K562 (cell line): ENCODE results near the gene ACBD5. TPM values are rescaled to one million over a fixed set of nuclear protein-coding genes. Genes with fewer than 3 reads are reported as not detected.
A peak's percentile ranks its signal among the peaks of the same experiment; 100 is the strongest.

Experiments used
- CEBPB ChIP-seq: fragments of 450-650 bp; IDR thresholded peaks from 2 replicates; pipeline ENCODE4 v1.6.1; 2016; ENCODE audit warnings: missing genetic modification characterization, missing compliant biosample characterization
- CREB1 ChIP-seq, 2 experiments: sonication (generic) in 1 of 2; formaldehyde crosslinking in 1 of 2; IDR thresholded peaks; 2 replicates each; pipeline versions ENCODE4 v1.6.1 to v1.8.0; 2012 to 2022; ENCODE audit warnings: inconsistent platforms in 1 of 2, mild to moderate bottlenecking in 1 of 2, missing genetic modification reagents in 1 of 2, moderate library complexity in 1 of 2
- EWSR1 ChIP-seq: fragments of 450-650 bp; IDR thresholded peaks from 2 replicates; pipeline ENCODE4 v1.6.1; 2018; ENCODE audit warnings: borderline replicate concordance, mild to moderate bottlenecking, low read depth, moderate library complexity; ENCODE audit not compliant: partially characterized antibody
- EZH2 ChIP-seq: IDR thresholded peaks from 2 replicates; pipeline ENCODE4 v1.6.1; 2012; ENCODE audit warnings: low read depth, mild to moderate bottlenecking, inconsistent platforms, low read length, borderline replicate concordance
- NFIX ChIP-seq: fragments of 250-450 bp; sonication (Bioruptor Pico); IDR thresholded peaks from 2 replicates; pipeline ENCODE4 v1.4.0; 2020; ENCODE audit warnings: low read depth, mild to moderate bottlenecking, moderate library complexity
- NR4A1 ChIP-seq, 2 experiments: fragments of 250-450 bp in 1 of 2; fragments of 450-650 bp in 1 of 2; sonication (Bioruptor Pico) in 1 of 2; IDR thresholded peaks; 2 replicates each; pipeline versions ENCODE4 v1.4.0 to v1.6.1; 2016 to 2020; ENCODE audit warnings: mild to moderate bottlenecking in 2 of 2, missing compliant biosample characterization in 1 of 2, missing genetic modification characterization in 1 of 2, moderate library complexity in 1 of 2
- POLR2B ChIP-seq: fragments of 450-650 bp; IDR thresholded peaks from 2 replicates; pipeline ENCODE4 v1.6.1; 2018; ENCODE audit warnings: low read depth; ENCODE audit not compliant: partially characterized antibody
- TRIM24 ChIP-seq, 2 experiments: fragments of 450-650 bp; IDR thresholded peaks; 2 replicates each; pipeline ENCODE4 v1.6.1; 2016
- ZNF707 ChIP-seq: fragments of 250-450 bp; sonication (Bioruptor Pico); conservative IDR thresholded peaks from 2 replicates; pipeline ENCODE4 v1.8.0; 2022; ENCODE audit warnings: inconsistent platforms, mild to moderate bottlenecking, moderate library complexity
- polyA plus RNA-seq, 8 experiments: library from polyadenylated mRNA; depleted of rRNA in 4 of 8; stranded (reverse) in 5 of 8; unstranded in 3 of 8; fragments of >200 nt; fragmentation: Nextera tagmentation in 2 of 8; fragmentation: Illumina TruSeq in 1 of 8; extraction: Ambion mirVana in 2 of 8; extraction: Trizol in 1 of 8; gene quantifications; 2 replicates each; pipeline versions ENCODE4 v1.2.1 to v1.2.3, GENCODE V29; 2011 to 2014; ENCODE audit warnings: inconsistent platforms in 1 of 8, missing spikeins in 1 of 8
- total RNA-seq, 7 experiments: library from RNA; depleted of rRNA in 6 of 7; stranded (reverse); fragments of >200 nt in 6 of 7; fragmentation: Illumina TruSeq in 2 of 7; extraction: Trizol in 2 of 7; gene quantifications; 2 replicates each; pipeline versions ENCODE4 v1.2.1 to v1.2.3, GENCODE V29; 2011 to 2021; ENCODE audit warnings: low replicate concordance in 1 of 7
- TF ChIP-seq, protein P1 (sequence below): fragments of 250-450 bp; sonication (Bioruptor Pico); IDR thresholded peaks from 2 replicates; pipeline ENCODE4 v1.4.0; 2020; ENCODE audit warnings: mild to moderate bottlenecking, moderate library complexity, borderline replicate concordance
- TF ChIP-seq, protein P2 (sequence below): fragments of 450-650 bp; IDR thresholded peaks from 2 replicates; pipeline ENCODE4 v1.6.1; 2016; ENCODE audit warnings: antibody characterized with exemption
- TF ChIP-seq, protein P3 (sequence below): fragments of 450-650 bp; formaldehyde crosslinking; IDR thresholded peaks from 2 replicates; pipeline ENCODE4 v1.4.0; 2020; ENCODE audit warnings: mild to moderate bottlenecking, mixed read lengths
- TF ChIP-seq, protein P4 (sequence below): fragments of 450-650 bp; formaldehyde crosslinking; IDR thresholded peaks from 2 replicates; pipeline ENCODE4 v1.4.0; 2022; ENCODE audit warnings: missing genetic modification characterization
- TF ChIP-seq, protein P5 (sequence below): fragments of 200-800 bp; sonication (Bioruptor generic); IDR thresholded peaks from 2 replicates; pipeline ENCODE4 v1.6.1; 2017; ENCODE audit warnings: missing genetic modification characterization, missing compliant biosample characterization
- TF ChIP-seq, protein P6 (sequence below): fragments of 250-450 bp; sonication (Bioruptor Pico); IDR thresholded peaks from 2 replicates; pipeline ENCODE4 v1.8.0; 2021; ENCODE audit warnings: moderate library complexity, mild to moderate bottlenecking, inconsistent platforms

The ACBD5 gene
- total and polyA plus RNA-seq, 9 of the 15 experiments (the other 6 are each of a cell fraction or from before 2014, with no cell fraction given) = 1.5 to 10.3 (median 7.8) TPM

DNA sequence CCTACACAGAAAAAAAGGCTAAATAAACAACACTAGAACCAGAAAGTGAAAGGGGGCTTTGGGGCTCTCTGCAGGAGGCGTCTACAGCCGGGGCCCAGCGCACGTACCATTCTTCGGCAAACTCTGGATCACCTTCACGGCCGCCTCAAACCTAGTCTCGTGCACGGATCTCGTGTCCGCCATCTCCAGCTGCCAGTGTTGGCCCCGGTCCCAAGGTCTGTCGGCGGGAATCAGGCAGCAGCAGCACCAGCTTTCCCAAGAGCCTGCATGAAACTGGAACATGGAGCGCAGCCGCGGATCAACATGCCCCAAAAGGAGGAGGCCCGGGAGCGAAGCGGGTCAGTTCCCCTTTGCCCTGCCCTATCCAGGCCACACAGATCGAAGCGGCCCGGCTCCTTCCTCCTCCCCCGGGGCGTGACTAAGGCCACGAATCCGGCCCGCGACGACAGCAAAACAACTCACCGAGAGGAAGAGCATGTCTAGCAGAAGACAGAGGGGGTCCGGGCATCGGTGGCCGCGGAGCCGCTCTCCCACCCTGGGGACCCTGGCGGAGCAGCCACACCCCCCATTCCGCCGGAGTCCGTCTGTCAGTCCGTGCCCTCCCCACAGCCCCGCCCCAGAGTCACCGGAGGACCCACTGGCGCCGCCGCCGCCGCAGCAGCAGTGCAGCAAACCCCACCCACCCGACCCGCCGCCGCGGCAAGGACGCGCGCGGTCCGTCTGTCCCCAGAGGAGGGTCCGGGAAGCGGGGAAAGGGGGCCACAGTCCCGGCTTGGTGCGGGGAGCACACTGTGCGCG, at the start of gene ACBD5 (continued):
- TF ChIP-seq, protein P1, sequence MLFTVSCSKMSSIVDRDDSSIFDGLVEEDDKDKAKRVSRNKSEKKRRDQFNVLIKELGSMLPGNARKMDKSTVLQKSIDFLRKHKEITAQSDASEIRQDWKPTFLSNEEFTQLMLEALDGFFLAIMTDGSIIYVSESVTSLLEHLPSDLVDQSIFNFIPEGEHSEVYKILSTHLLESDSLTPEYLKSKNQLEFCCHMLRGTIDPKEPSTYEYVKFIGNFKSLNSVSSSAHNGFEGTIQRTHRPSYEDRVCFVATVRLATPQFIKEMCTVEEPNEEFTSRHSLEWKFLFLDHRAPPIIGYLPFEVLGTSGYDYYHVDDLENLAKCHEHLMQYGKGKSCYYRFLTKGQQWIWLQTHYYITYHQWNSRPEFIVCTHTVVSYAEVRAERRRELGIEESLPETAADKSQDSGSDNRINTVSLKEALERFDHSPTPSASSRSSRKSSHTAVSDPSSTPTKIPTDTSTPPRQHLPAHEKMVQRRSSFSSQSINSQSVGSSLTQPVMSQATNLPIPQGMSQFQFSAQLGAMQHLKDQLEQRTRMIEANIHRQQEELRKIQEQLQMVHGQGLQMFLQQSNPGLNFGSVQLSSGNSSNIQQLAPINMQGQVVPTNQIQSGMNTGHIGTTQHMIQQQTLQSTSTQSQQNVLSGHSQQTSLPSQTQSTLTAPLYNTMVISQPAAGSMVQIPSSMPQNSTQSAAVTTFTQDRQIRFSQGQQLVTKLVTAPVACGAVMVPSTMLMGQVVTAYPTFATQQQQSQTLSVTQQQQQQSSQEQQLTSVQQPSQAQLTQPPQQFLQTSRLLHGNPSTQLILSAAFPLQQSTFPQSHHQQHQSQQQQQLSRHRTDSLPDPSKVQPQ = no peak
- TF ChIP-seq, protein P2, sequence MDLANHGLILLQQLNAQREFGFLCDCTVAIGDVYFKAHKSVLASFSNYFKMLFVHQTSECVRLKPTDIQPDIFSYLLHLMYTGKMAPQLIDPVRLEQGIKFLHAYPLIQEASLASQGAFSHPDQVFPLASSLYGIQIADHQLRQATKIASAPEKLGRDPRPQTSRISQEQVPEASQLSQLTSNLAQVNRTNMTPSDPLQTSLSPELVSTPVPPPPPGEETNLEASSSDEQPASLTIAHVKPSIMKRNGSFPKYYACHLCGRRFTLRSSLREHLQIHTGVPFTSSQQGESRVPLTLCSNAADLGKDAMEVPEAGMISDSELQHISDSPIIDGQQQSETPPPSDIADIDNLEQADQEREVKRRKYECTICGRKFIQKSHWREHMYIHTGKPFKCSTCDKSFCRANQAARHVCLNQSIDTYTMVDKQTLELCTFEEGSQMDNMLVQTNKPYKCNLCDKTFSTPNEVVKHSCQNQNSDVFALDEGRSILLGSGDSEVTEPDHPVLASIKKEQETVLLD = no peak
- TF ChIP-seq, protein P3, sequence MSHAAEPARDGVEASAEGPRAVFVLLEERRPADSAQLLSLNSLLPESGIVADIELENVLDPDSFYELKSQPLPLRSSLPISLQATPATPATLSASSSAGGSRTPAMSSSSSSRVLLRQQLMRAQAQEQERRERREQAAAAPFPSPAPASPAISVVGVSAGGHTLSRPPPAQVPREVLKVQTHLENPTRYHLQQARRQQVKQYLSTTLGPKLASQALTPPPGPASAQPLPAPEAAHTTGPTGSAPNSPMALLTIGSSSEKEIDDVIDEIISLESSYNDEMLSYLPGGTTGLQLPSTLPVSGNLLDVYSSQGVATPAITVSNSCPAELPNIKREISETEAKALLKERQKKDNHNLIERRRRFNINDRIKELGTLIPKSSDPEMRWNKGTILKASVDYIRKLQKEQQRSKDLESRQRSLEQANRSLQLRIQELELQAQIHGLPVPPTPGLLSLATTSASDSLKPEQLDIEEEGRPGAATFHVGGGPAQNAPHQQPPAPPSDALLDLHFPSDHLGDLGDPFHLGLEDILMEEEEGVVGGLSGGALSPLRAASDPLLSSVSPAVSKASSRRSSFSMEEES (CRISPR knock-in tag) = no peak
- no peak for TF ChIP-seq NR4A1 (CRISPR knock-in tag; IDR thresholded peaks at IDR 0.05)
- TF ChIP-seq NR4A1 (tag; IDR thresholded peaks at IDR 0.05) = no peak
- TF ChIP-seq TRIM24 (IDR thresholded peaks at IDR 0.05) = no peak
- no peak for TF ChIP-seq CEBPB (tag)
- TF ChIP-seq, protein P4, sequence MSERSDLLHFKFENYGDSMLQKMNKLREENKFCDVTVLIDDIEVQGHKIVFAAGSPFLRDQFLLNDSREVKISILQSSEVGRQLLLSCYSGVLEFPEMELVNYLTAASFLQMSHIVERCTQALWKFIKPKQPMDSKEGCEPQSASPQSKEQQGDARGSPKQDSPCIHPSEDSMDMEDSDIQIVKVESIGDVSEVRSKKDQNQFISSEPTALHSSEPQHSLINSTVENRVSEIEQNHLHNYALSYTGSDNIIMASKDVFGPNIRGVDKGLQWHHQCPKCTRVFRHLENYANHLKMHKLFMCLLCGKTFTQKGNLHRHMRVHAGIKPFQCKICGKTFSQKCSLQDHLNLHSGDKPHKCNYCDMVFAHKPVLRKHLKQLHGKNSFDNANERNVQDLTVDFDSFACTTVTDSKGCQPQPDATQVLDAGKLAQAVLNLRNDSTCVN (CRISPR knock-in tag) = no peak
- TF ChIP-seq NFIX (CRISPR knock-in tag) = no peak
- TF ChIP-seq ZNF707 (CRISPR knock-in tag) = no peak
- no peak for TF ChIP-seq EWSR1
- no peak for TF ChIP-seq EZH2
- no peak for TF ChIP-seq CREB1 (IDR thresholded peaks at IDR 0.05)
- TF ChIP-seq CREB1 (CRISPR knock-in tag; IDR thresholded peaks at IDR 0.05) = peak; percentile 50
- TF ChIP-seq, protein P5, sequence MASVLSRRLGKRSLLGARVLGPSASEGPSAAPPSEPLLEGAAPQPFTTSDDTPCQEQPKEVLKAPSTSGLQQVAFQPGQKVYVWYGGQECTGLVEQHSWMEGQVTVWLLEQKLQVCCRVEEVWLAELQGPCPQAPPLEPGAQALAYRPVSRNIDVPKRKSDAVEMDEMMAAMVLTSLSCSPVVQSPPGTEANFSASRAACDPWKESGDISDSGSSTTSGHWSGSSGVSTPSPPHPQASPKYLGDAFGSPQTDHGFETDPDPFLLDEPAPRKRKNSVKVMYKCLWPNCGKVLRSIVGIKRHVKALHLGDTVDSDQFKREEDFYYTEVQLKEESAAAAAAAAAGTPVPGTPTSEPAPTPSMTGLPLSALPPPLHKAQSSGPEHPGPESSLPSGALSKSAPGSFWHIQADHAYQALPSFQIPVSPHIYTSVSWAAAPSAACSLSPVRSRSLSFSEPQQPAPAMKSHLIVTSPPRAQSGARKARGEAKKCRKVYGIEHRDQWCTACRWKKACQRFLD (CRISPR knock-in tag) = no peak
- peak; percentile 44 for TF ChIP-seq POLR2B
- TF ChIP-seq, protein P6, sequence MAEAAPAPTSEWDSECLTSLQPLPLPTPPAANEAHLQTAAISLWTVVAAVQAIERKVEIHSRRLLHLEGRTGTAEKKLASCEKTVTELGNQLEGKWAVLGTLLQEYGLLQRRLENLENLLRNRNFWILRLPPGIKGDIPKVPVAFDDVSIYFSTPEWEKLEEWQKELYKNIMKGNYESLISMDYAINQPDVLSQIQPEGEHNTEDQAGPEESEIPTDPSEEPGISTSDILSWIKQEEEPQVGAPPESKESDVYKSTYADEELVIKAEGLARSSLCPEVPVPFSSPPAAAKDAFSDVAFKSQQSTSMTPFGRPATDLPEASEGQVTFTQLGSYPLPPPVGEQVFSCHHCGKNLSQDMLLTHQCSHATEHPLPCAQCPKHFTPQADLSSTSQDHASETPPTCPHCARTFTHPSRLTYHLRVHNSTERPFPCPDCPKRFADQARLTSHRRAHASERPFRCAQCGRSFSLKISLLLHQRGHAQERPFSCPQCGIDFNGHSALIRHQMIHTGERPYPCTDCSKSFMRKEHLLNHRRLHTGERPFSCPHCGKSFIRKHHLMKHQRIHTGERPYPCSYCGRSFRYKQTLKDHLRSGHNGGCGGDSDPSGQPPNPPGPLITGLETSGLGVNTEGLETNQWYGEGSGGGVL (CRISPR knock-in tag) = no peak
